Left hindlimb (tissue), 1 donor: ENCODE data around the gene TIMM13.

ENCODE experiments used
- DNase-seq: peaks from one replicate; pipeline ENCODE4 v3.0.0-alpha.2; 2018

Gene TIMM13

GRCh38 chr19:2376784-2377519 lies 50.4 kb downstream of the TIMM13 start:
- no peak for DNase-seq
